ENCODE data around the gene ENC1. TPM values are rescaled to one million over a fixed set of nuclear protein-coding genes. Genes with fewer than 3 reads are reported as not detected.

Gene ENC1
- polyA plus RNA-seq, 1 of the 3 experiments (the other 2 are of a cell fraction) = 20.3 TPM

GRCh38 chr5:74599148-74599547 lies 41.4 kb downstream of the ENC1 start:
- Histone ChIP-seq H3K27ac (ENCODE audit: low read depth in 2 of 2, low read length in 1 of 2) (no peak overlapping the region), H3K4me2 (no peak overlapping the region), H3K9me2 (no peaks in the 10 kb centered on the region), H3K4me1 (ENCODE audit: control insufficient read depth in 1 of 2, insufficient read depth in 2 of 2, low read depth in 1 of 2, low read length in 1 of 2) (peaks cover 0 to 7% of the 10 kb centered on the region in 2 experiments; a peak in 2 of 4 replicates), H4K20me1 (ENCODE audit: insufficient read depth) (no peaks in the 10 kb centered on the region), H2AFZ (ENCODE audit: low read depth) (no peak overlapping the region), H3K36me3 (replicated peaks in 1 of 2; ENCODE audit: control insufficient read depth in 1 of 2, insufficient read depth in 2 of 2, low read length in 1 of 2) (no peaks in the 10 kb centered on the region), H3K9ac (no peak overlapping the region), H3K9me3 (no peaks in the 10 kb centered on the region), H3K79me2 (ENCODE audit: insufficient read depth) (no peaks in the 10 kb centered on the region), H3K4me3 (ENCODE audit: low read depth in 2 of 2, low read length in 1 of 2) (no peak overlapping the region), H3F3A (replicated peaks; ENCODE audit: insufficient read depth) (peaks cover 5% of the 10 kb centered on the region), H3K27me3 (ENCODE audit: insufficient read depth) (no peaks in the 10 kb centered on the region)
- ChIA-PET CTCF (no interaction called here), POLR2A (no interaction called here)
- 54% methylated on average over 2 of the region's 2 CpGs for WGBS (ENCODE audit: low lambda C conversion rate)
- TF ChIP-seq, protein P1, sequence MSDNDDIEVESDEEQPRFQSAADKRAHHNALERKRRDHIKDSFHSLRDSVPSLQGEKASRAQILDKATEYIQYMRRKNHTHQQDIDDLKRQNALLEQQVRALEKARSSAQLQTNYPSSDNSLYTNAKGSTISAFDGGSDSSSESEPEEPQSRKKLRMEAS (IDR thresholded peaks at IDR 0.05; ENCODE audit: low read depth) = no peak
- no peak for DNase-seq

- no peaks in the 10 kb centered on the region for H3K9me2 ChIP-seq
- H3K9ac ChIP-seq = no peak overlapping the region
- ChIA-PET CTCF (no interaction called here), POLR2A (no interaction called here)
- H3K4me1 ChIP-seq (ENCODE audit: control insufficient read depth in 1 of 2, insufficient read depth in 2 of 2, low read depth in 1 of 2, low read length in 1 of 2) = peaks cover 0 to 7% of the 10 kb centered on the region in 2 experiments; a peak in 2 of 4 replicates
- 73% methylated on average over 2 of the region's 2 CpGs for WGBS (ENCODE audit: low lambda C conversion rate)
- H3K36me3 ChIP-seq (replicated peaks in 1 of 2; ENCODE audit: control insufficient read depth in 1 of 2, insufficient read depth in 2 of 2, low read length in 1 of 2) = no peaks in the 10 kb centered on the region
- H3K9me3 ChIP-seq = no peaks in the 10 kb centered on the region
- H3F3A ChIP-seq (replicated peaks; ENCODE audit: insufficient read depth) = peaks cover 5% of the 10 kb centered on the region
- DNase-seq = no peak
- H3K4me2 ChIP-seq = no peak overlapping the region
- H3K4me3 ChIP-seq (ENCODE audit: low read depth in 2 of 2, low read length in 1 of 2) = no peak overlapping the region
- no peaks in the 10 kb centered on the region for H3K79me2 ChIP-seq (ENCODE audit: insufficient read depth)
- TF ChIP-seq FOXM1 (IDR thresholded peaks at IDR 0.05; ENCODE audit: low read depth) (no peak), RAD21 (IDR thresholded peaks at IDR 0.05; ENCODE audit: low read length) (no peak), PBX3 (IDR thresholded peaks at IDR 0.05) (no peak), TEAD4 (IDR thresholded peaks at IDR 0.05; ENCODE audit: borderline replicate concordance, insufficient read depth) (no peak), REST (IDR thresholded peaks at IDR 0.05; ENCODE audit: low read depth, low read length) (no peak), TAF1 (IDR thresholded peaks at IDR 0.05; ENCODE audit: borderline replicate concordance, low read depth, low read length) (no peak), TCF12 (IDR thresholded peaks at IDR 0.05) (no peak), USF1 (IDR thresholded peaks at IDR 0.05; ENCODE audit: borderline replicate concordance, low read depth) (no peak), RXRA (IDR thresholded peaks at IDR 0.05; ENCODE audit: borderline replicate concordance, low read depth) (no peak), GATA2 (CRISPR knock-in tag; IDR thresholded peaks at IDR 0.05) (no peak), JUND (IDR thresholded peaks at IDR 0.05) (no peak), EZH2phosphoT487 (IDR thresholded peaks at IDR 0.05; ENCODE audit: borderline replicate concordance, low read depth) (no peak), MXI1 (IDR thresholded peaks at IDR 0.05; ENCODE audit: low read depth, low read length) (no peak), ELF1 (IDR thresholded peaks at IDR 0.05) (no peak), RCOR1 (IDR thresholded peaks at IDR 0.05; ENCODE audit: low read length) (no peak), NRF1 (IDR thresholded peaks at IDR 0.05; ENCODE audit: low read depth, low read length) (no peak), MEF2A (IDR thresholded peaks at IDR 0.05; ENCODE audit: borderline replicate concordance, low read depth) (no peak), RFX5 (IDR thresholded peaks at IDR 0.05; ENCODE audit: low read length) (no peak), IRF3 (IDR thresholded peaks at IDR 0.05; ENCODE audit: low read depth, low read length) (no peak)
- TF ChIP-seq, protein P2, sequence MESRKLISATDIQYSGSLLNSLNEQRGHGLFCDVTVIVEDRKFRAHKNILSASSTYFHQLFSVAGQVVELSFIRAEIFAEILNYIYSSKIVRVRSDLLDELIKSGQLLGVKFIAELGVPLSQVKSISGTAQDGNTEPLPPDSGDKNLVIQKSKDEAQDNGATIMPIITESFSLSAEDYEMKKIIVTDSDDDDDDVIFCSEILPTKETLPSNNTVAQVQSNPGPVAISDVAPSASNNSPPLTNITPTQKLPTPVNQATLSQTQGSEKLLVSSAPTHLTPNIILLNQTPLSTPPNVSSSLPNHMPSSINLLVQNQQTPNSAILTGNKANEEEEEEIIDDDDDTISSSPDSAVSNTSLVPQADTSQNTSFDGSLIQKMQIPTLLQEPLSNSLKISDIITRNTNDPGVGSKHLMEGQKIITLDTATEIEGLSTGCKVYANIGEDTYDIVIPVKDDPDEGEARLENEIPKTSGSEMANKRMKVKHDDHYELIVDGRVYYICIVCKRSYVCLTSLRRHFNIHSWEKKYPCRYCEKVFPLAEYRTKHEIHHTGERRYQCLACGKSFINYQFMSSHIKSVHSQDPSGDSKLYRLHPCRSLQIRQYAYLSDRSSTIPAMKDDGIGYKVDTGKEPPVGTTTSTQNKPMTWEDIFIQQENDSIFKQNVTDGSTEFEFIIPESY (IDR thresholded peaks at IDR 0.05; ENCODE audit: borderline replicate concordance, low read depth) = no peak
- H2AFZ ChIP-seq (ENCODE audit: low read depth) = no peak overlapping the region
- H3K27ac ChIP-seq (ENCODE audit: low read depth in 2 of 2, low read length in 1 of 2) = no peak overlapping the region
- H3K27me3 ChIP-seq (ENCODE audit: insufficient read depth) = no peaks in the 10 kb centered on the region
- H4K20me1 ChIP-seq (ENCODE audit: insufficient read depth) = no peaks in the 10 kb centered on the region
These were observed 41.8 kb downstream of the ENC1 start for GRCh38 chr5:74598731-74599130.
